GM21381 (cell line): ENCODE data around the gene PDE4B.
"Not testable (repeated sequence)": the region's sequence is repeated elsewhere in the genome, so short reads cannot be mapped to it uniquely, and the experiment has no call there.

Experiments
- ATAC-seq: cut with Tn5 transposase; IDR thresholded peaks from one replicate; pipeline ENCODE4 v1.9.1; 2021; ENCODE audit warnings: mild to moderate bottlenecking, moderate library complexity; ENCODE audit not compliant: unreplicated experiment

The PDE4B gene

GRCh38 chr1:65949230-65949626 is 156.5 kb downstream of the PDE4B start:
- ATAC-seq, result no peak

GRCh38 chr1:65949933-65950332 is 157.2 kb downstream of the PDE4B start:
- ATAC-seq, result no peak

- ATAC-seq, result no peak
These were observed 160.0 kb downstream of the PDE4B start for GRCh38 chr1:65952696-65953095.

- ATAC-seq, result no peak
These were observed 160.5 kb downstream of the PDE4B start for GRCh38 chr1:65953170-65953569.

- ATAC-seq, result no peak
These were observed 162.4 kb downstream of the PDE4B start for GRCh38 chr1:65955071-65955470.

GRCh38 chr1:65955503-65955902 is 162.8 kb downstream of the PDE4B start:
- no peak for ATAC-seq

GRCh38 chr1:65958561-65959350 is 166.1 kb downstream of the PDE4B start:
- peak; percentile 53 for ATAC-seq

GRCh38 chr1:65959896-65960567 is 167.3 kb downstream of the PDE4B start:
- ATAC-seq, result no peak

- ATAC-seq, result no peak
These were observed 170.6 kb downstream of the PDE4B start for GRCh38 chr1:65963156-65963888.

GRCh38 chr1:65964123-65964522 is 171.4 kb downstream of the PDE4B start:
- ATAC-seq, result no peak

- ATAC-seq, result no peak
These were observed 172.7 kb downstream of the PDE4B start for GRCh38 chr1:65965112-65965996.

GRCh38 chr1:65967492-65967891 is 174.8 kb downstream of the PDE4B start:
- not testable (repeated sequence) for ATAC-seq

GRCh38 chr1:65971547-65971946 is 178.9 kb downstream of the PDE4B start:
- ATAC-seq, result no peak

- no peak for ATAC-seq
These were observed 183.0 kb downstream of the PDE4B start for GRCh38 chr1:65975708-65976107.

GRCh38 chr1:65979136-65980044 is 186.7 kb downstream of the PDE4B start:
- no peak for ATAC-seq

GRCh38 chr1:65980237-65980636 is 187.5 kb downstream of the PDE4B start:
- ATAC-seq, result no peak

GRCh38 chr1:65983500-65983899 is 190.8 kb downstream of the PDE4B start:
- no peak for ATAC-seq

GRCh38 chr1:65985393-65986066 is 192.8 kb downstream of the PDE4B start:
- ATAC-seq, result no peak

- no peak for ATAC-seq
These were observed 193.5 kb downstream of the PDE4B start for GRCh38 chr1:65986146-65986545.
